Placental epithelial cell (primary cell): Measurements from ENCODE around the gene UGT1A9. TPM values are rescaled to one million over a fixed set of nuclear protein-coding genes. Genes with fewer than 3 reads are reported as not detected.

Experiments
- total RNA-seq: library from RNA; depleted of rRNA; stranded (reverse); fragments of >200 nt; gene quantifications from 2 replicates; pipeline ENCODE4 v1.2.3, GENCODE V29; 2012

UGT1A9 gene
- total RNA-seq = not detected in 2 replicates

GRCh38 chr2:233671290-233672161 lies at the start of gene UGT1A9:
Gene UGT1A9, plus strand, starts transcription at chr2:233671898. Its CDS starts 37 bp downstream, at chr2:233671935.

GRCh38 chr2:233636306-233636705 lies 35.4 kb upstream of the UGT1A9 start, which contains the start of gene UGT1A10:
Gene UGT1A10, plus strand, starts transcription at chr2:233636448. Its CDS starts 75 bp downstream, at chr2:233636523.

GRCh38 chr2:233681521-233682099 lies 9.9 kb downstream of the UGT1A9 start, which contains the start of gene UGT1A7:
Gene UGT1A7, plus strand, starts transcription at chr2:233681901. Its CDS starts 37 bp downstream, at chr2:233681938.

GRCh38 chr2:233692648-233693047 lies 20.9 kb downstream of the UGT1A9 start, which contains the start of gene UGT1A6:
Gene UGT1A6, plus strand, starts transcription at chr2:233692890. Its CDS starts 115 bp downstream, at chr2:233693005.

GRCh38 chr2:233712611-233713261 lies 41.0 kb downstream of the UGT1A9 start, which contains the start of gene UGT1A5:
Gene UGT1A5, plus strand, starts transcription at chr2:233712907. Its CDS starts 85 bp downstream, at chr2:233712992.

GRCh38 chr2:233718552-233718951 lies 46.9 kb downstream of the UGT1A9 start, which contains the start of gene UGT1A4:
Gene UGT1A4, plus strand, starts transcription at chr2:233718736. Its CDS starts 85 bp downstream, at chr2:233718821.

GRCh38 chr2:233728723-233729301 lies 57.1 kb downstream of the UGT1A9 start, which contains the start of gene UGT1A3:
Gene UGT1A3, plus strand, starts transcription at chr2:233729042. Its CDS starts 85 bp downstream, at chr2:233729127.

GRCh38 chr2:233760043-233760442 lies 88.3 kb downstream of the UGT1A9 start, which contains the start of gene UGT1A1:
Gene UGT1A1, plus strand, starts transcription at chr2:233760270. Its CDS starts 18 bp downstream, at chr2:233760288.

GRCh38 chr2:233778030-233778429 lies 106.3 kb downstream of the UGT1A9 start, which contains the start of gene MROH2A:
Gene MROH2A, plus strand, starts transcription at chr2:233778330. Its CDS starts 1,029 bp downstream, at chr2:233779359.

Other genes starting within 250 kb of the UGT1A9 start
- 44.0 and 47.7 TPM in 2 replicates for gene USP40, start 105.1 kb upstream of the UGT1A9 start, total RNA-seq
- gene UGT1A8, start 54.3 kb upstream of the UGT1A9 start, total RNA-seq = not detected in 2 replicates
- not detected in 2 replicates for gene UGT1A10, start 35.5 kb upstream of the UGT1A9 start, total RNA-seq
- gene UGT1A7, start 10.0 kb downstream of the UGT1A9 start, total RNA-seq = 0.33 and 0.39 TPM in 2 replicates
- 0.79 and 6.9 TPM in 2 replicates for gene UGT1A6, start 21.0 kb downstream of the UGT1A9 start, total RNA-seq
- 0.22 TPM in 1 of 2 replicates, not detected in the other for gene UGT1A5, start 41.0 kb downstream of the UGT1A9 start, total RNA-seq
- 0.33 and 0.39 TPM in 2 replicates for gene UGT1A4, start 46.8 kb downstream of the UGT1A9 start, total RNA-seq
- 0.43 TPM in 1 of 2 replicates, not detected in the other for gene UGT1A3, start 57.1 kb downstream of the UGT1A9 start, total RNA-seq
- gene UGT1A1, start 88.4 kb downstream of the UGT1A9 start, total RNA-seq = 0.22 TPM in 1 of 2 replicates, not detected in the other
- not detected in 2 replicates for gene MROH2A, start 106.4 kb downstream of the UGT1A9 start, total RNA-seq
- 7.1 and 7.9 TPM in 2 replicates for gene HJURP, start 182.6 kb downstream of the UGT1A9 start, total RNA-seq
- not detected in 2 replicates for gene TRPM8, start 245.5 kb downstream of the UGT1A9 start, total RNA-seq